Gastroesophageal sphincter (tissue), 4 donors: ENCODE results near the gene POLR2F. TPM values are rescaled to one million over a fixed set of nuclear protein-coding genes. Genes with fewer than 3 reads are reported as not detected.

ENCODE experiments used
- ATAC-seq: fragments of 150-250 bp; one replicate; pipeline ENCODE4 v1.9.1; 2016; ENCODE audit warnings: mild to moderate bottlenecking, moderate library complexity
- H3K27ac ChIP-seq, 4 donors: fragments of 200-600 bp; sonication (generic) in 3 of 4; 1 replicate in 3 of 4; 2 replicates in 1 of 4; pipeline ENCODE4 v1.5.1; 2016 to 2019
- H3K27me3 ChIP-seq: fragments of 200-600 bp; sonication (generic); one replicate; pipeline ENCODE4 v1.5.1; 2019
- H3K36me3 ChIP-seq, 2 donors: fragments of 200-600 bp; sonication (generic); one replicate each; pipeline ENCODE4 v1.5.1; 2019; ENCODE audit warnings: control low read depth in 1 of 2
- H3K4me1 ChIP-seq, 3 donors: fragments of 200-600 bp; sonication (generic); 1 replicate in 2 of 3; 2 replicates in 1 of 3; pipeline ENCODE4 v1.5.1; 2016 to 2019; ENCODE audit warnings: control low read depth in 2 of 3
- H3K4me3 ChIP-seq, 2 donors: fragments of 200-600 bp; sonication (generic); one replicate each; pipeline ENCODE4 v1.5.1; 2019; ENCODE audit warnings: mild to moderate bottlenecking in 1 of 2, moderate library complexity in 1 of 2
- H3K9me3 ChIP-seq, 3 donors: fragments of 200-600 bp; sonication (generic); one replicate each; pipeline ENCODE4 v1.5.1; 2017 to 2019; ENCODE audit warnings: control low read depth in 2 of 3
- EP300 ChIP-seq: sonication (generic); formaldehyde crosslinking; IDR thresholded peaks from one replicate; pipeline ENCODE4 v1.6.1; 2017; ENCODE audit warnings: antibody characterized with exemption, mild to moderate bottlenecking
- POLR2A ChIP-seq, 2 donors: fragments of 450-650 bp; IDR thresholded peaks; one replicate each; pipeline ENCODE4 v1.6.1; 2017; ENCODE audit warnings: antibody characterized with exemption in 2 of 2, mild to moderate bottlenecking in 2 of 2, moderate library complexity in 1 of 2
- POLR2AphosphoS5 ChIP-seq: sonication (generic); formaldehyde crosslinking; IDR thresholded peaks from one replicate; pipeline ENCODE4 v1.6.1; 2017; ENCODE audit warnings: antibody characterized with exemption
- WGBS, 2 donors: methylation state at CpG; one replicate each; pipeline ENCODE4 v1.1.5; 2018; ENCODE audit warnings: low coverage in 1 of 2; 5-methylcytosine and 5-hydroxymethylcytosine counted together
- total RNA-seq, 4 donors: library from RNA; depleted of rRNA; stranded (reverse); fragments of >200 nt; gene quantifications; one replicate each; pipeline ENCODE4 v1.1.0, GENCODE V29; 2016
- TF ChIP-seq, protein P1 (sequence below), 4 experiments: fragments of 200-600 bp in 2 of 4; fragments of 450-650 bp in 2 of 4; sonication (generic) in 1 of 4; IDR thresholded peaks; one replicate each; pipeline ENCODE4 v1.5.1; 2017 to 2019; ENCODE audit warnings: antibody characterized with exemption in 4 of 4, mild to moderate bottlenecking in 2 of 4, moderate library complexity in 2 of 4

The POLR2F gene
- total RNA-seq, 4 donors from 2014 or later: 41.4 to 79.5 (median 72.0) TPM

- 87 to 94% methylated on average over 2 to 3 of the region's 4 CpGs for WGBS, 2 donors
- Histone ChIP-seq H3K9me3 (no peaks in the 10 kb centered on the region), H3K4me3 (no peak overlapping the region), H3K36me3 (peaks cover 0 to 3% of the 10 kb centered on the region in 2 donors), H3K27me3 (no peaks in the 10 kb centered on the region), H3K4me1 (peaks cover 0 to 22% (median 0%) of the 10 kb centered on the region in 3 donors), H3K27ac (no peak overlapping the region)
- TF ChIP-seq, protein P1, sequence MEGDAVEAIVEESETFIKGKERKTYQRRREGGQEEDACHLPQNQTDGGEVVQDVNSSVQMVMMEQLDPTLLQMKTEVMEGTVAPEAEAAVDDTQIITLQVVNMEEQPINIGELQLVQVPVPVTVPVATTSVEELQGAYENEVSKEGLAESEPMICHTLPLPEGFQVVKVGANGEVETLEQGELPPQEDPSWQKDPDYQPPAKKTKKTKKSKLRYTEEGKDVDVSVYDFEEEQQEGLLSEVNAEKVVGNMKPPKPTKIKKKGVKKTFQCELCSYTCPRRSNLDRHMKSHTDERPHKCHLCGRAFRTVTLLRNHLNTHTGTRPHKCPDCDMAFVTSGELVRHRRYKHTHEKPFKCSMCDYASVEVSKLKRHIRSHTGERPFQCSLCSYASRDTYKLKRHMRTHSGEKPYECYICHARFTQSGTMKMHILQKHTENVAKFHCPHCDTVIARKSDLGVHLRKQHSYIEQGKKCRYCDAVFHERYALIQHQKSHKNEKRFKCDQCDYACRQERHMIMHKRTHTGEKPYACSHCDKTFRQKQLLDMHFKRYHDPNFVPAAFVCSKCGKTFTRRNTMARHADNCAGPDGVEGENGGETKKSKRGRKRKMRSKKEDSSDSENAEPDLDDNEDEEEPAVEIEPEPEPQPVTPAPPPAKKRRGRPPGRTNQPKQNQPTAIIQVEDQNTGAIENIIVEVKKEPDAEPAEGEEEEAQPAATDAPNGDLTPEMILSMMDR (IDR thresholded peaks at IDR 0.05): no peak
- no peak for TF ChIP-seq EP300
- TF ChIP-seq POLR2AphosphoS5: no peak
- no peak for TF ChIP-seq POLR2A (IDR thresholded peaks at IDR 0.05)
- ATAC-seq: no peak
Observed at GRCh38 chr22:37995460-37995859, 42.0 kb downstream of the POLR2F start.

DNA sequence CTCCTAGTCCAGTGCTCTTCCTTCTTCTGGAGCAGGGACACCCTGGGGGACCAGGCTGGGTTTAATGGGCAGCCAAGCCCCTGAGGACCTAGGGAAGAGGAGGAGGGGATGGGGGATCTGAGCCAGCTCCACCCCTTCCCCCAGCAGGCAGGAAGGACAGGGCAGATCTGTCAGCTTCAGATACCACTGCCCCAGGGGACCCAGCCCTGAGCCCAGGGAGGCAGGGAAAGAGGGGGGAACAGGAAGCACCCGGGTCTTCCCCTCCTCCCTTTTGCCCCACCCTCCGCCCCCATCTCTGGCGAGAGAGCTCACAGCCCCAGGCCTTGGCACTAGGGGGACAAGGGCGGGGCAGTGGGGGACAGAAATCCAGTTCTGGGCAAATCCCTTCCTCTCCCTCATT, 42.6 kb downstream of the POLR2F start:
- Histone ChIP-seq H3K27ac (peak overlapping the region in 2 of 4 donors; percentile 44 to 71), H3K9me3 (no peaks in the 10 kb centered on the region), H3K27me3 (no peaks in the 10 kb centered on the region), H3K36me3 (peaks cover 0 to 3% of the 10 kb centered on the region in 2 donors), H3K4me3 (no peak overlapping the region), H3K4me1 (peaks cover 0 to 24% (median 0%) of the 10 kb centered on the region in 3 donors)
- TF ChIP-seq, protein P1 (IDR thresholded peaks at IDR 0.05): no peak
- TF ChIP-seq POLR2A (IDR thresholded peaks at IDR 0.05) (no peak), EP300 (no peak), POLR2AphosphoS5 (no peak)
- no CpG with 5 or more reads among the region's 4 CpGs for WGBS, 2 donors
- no peak for ATAC-seq

- peak overlapping the region in 2 of 4 donors; percentile 44 to 71 for H3K27ac ChIP-seq
- H3K36me3 ChIP-seq: peaks cover 0 to 3% of the 10 kb centered on the region in 2 donors
- TF ChIP-seq, protein P1 (IDR thresholded peaks at IDR 0.05): no peak
- TF ChIP-seq POLR2A (IDR thresholded peaks at IDR 0.05): no peak
- TF ChIP-seq EP300: no peak
- TF ChIP-seq POLR2AphosphoS5: no peak
- peaks cover 0 to 24% (median 0%) of the 10 kb centered on the region in 3 donors for H3K4me1 ChIP-seq
- no peak overlapping the region for H3K4me3 ChIP-seq
- no peaks in the 10 kb centered on the region for H3K27me3 ChIP-seq
- ATAC-seq: no peak
- WGBS, 2 donors: 80 to 84% methylated on average over 1 to 6 of the region's 8 CpGs
- H3K9me3 ChIP-seq: no peaks in the 10 kb centered on the region
Observed at GRCh38 chr22:37996515-37997246, 43.2 kb downstream of the POLR2F start.

GRCh38 chr22:37998543-37998942, 45.0 kb downstream of the POLR2F start:
- H3K4me1 ChIP-seq: peaks cover 0 to 24% (median 0%) of the 10 kb centered on the region in 3 donors
- H3K4me3 ChIP-seq: no peak overlapping the region
- H3K36me3 ChIP-seq: no peaks in the 10 kb centered on the region
- no peak for ATAC-seq
- H3K9me3 ChIP-seq: no peaks in the 10 kb centered on the region
- WGBS, 2 donors: 67% methylated on average over 3 of the region's 7 CpGs; no CpG with 5 or more reads in 1 of the 2 donors
- TF ChIP-seq POLR2AphosphoS5: no peak
- TF ChIP-seq POLR2A (IDR thresholded peaks at IDR 0.05): no peak
- TF ChIP-seq, protein P1 (IDR thresholded peaks at IDR 0.05): no peak
- TF ChIP-seq EP300: no peak
- H3K27me3 ChIP-seq: no peaks in the 10 kb centered on the region
- peak overlapping the region in 3 of 4 donors; percentile 60 to 71 (median 69) for H3K27ac ChIP-seq

DNA sequence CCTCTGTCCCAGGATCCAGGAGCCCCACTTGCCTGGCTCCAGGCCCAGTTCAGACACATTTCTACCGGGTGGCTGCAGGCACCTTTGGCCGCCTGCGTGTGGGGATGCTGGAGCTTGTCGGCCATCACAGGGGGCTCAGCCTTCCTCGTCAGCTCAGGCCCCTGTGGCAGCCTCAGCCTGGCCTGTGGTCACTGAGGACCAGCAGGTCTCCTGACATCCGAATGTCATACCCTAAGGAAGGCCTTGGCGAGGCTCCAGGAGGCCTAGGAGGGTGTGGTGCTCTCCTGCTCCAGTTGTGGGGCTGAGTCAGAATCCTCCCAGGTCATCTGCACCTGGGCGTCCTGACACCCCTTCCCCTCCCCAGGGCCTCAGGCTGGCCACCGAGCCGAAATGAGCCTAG, 45.7 kb downstream of the POLR2F start:
- Histone ChIP-seq H3K4me1 (peaks cover 0 to 24% (median 0%) of the 10 kb centered on the region in 3 donors), H3K27me3 (no peaks in the 10 kb centered on the region), H3K27ac (peak overlapping the region in 3 of 4 donors; percentile 60 to 71 (median 69)), H3K36me3 (no peaks in the 10 kb centered on the region), H3K9me3 (no peaks in the 10 kb centered on the region), H3K4me3 (no peak overlapping the region)
- no peak for ATAC-seq
- 100% methylated on average over 1 of the region's 10 CpGs; no CpG with 5 or more reads in 1 of the 2 donors for WGBS, 2 donors
- no peak for TF ChIP-seq EP300
- TF ChIP-seq POLR2AphosphoS5: no peak
- TF ChIP-seq POLR2A (IDR thresholded peaks at IDR 0.05): no peak
- TF ChIP-seq, protein P1 (IDR thresholded peaks at IDR 0.05): no peak
